Activated T-cell treated with anti-CD3 and anti-CD28 coated beads, Interleukin-2, amount 50 U/mL, for 1 hour (primary cell): ENCODE measurements around the gene IDS.
"Not testable (repeated sequence)": the region's sequence is repeated elsewhere in the genome, so short reads cannot be mapped to it uniquely, and the experiment has no call there.

Experiments used
- DNase-seq: peaks from one replicate; pipeline ENCODE4 v3.0.0-alpha.2; 2020

Gene IDS

GRCh38 chrX:149526318-149527033 is 21.4 kb upstream of the IDS start:
- DNase-seq = not testable (repeated sequence)

- DNase-seq = peak; percentile 54
These were observed 20.8 kb upstream of the IDS start for GRCh38 chrX:149525903-149526302.

- DNase-seq = peak; percentile 61
These were observed 20.3 kb upstream of the IDS start for GRCh38 chrX:149525389-149525788.

GRCh38 chrX:149522916-149523315 is 17.8 kb upstream of the IDS start:
- no peak for DNase-seq

GRCh38 chrX:149521438-149521837 is 16.3 kb upstream of the IDS start:
- no peak for DNase-seq

- DNase-seq = not testable (repeated sequence)
These were observed 15.7 kb upstream of the IDS start for GRCh38 chrX:149520636-149521277.

- DNase-seq = no peak
These were observed 13.1 kb upstream of the IDS start for GRCh38 chrX:149518236-149518635.

- DNase-seq = no peak
These were observed 12.2 kb upstream of the IDS start for GRCh38 chrX:149517308-149517707.

- DNase-seq = no peak
These were observed 11.5 kb upstream of the IDS start for GRCh38 chrX:149516604-149517003.

- DNase-seq = no peak
These were observed 11.0 kb upstream of the IDS start for GRCh38 chrX:149515954-149516602.

GRCh38 chrX:149513825-149514428 is 8.8 kb upstream of the IDS start:
- no peak for DNase-seq

- peak; percentile 65 for DNase-seq
These were observed 7.2 kb upstream of the IDS start for GRCh38 chrX:149512225-149512885.

- no peak for DNase-seq
These were observed 6.0 kb upstream of the IDS start for GRCh38 chrX:149511081-149511480.

GRCh38 chrX:149510386-149510785 is 5.3 kb upstream of the IDS start:
- DNase-seq = no peak

GRCh38 chrX:149508467-149508866 is 3.4 kb upstream of the IDS start:
- DNase-seq = no peak

- no peak for DNase-seq
These were observed 1.2 kb upstream of the IDS start for GRCh38 chrX:149506349-149506748.

GRCh38 chrX:149505671-149506070 is 565 bp upstream of the IDS start:
- no peak for DNase-seq

GRCh38 chrX:149504226-149504914 is 736 bp downstream of the IDS start:
- DNase-seq = peak; percentile 66

- peak; percentile 59 for DNase-seq
These were observed 1.7 kb downstream of the IDS start for GRCh38 chrX:149503446-149503845.

- DNase-seq = not testable (repeated sequence)
These were observed 2.2 kb downstream of the IDS start for GRCh38 chrX:149502923-149503322.

GRCh38 chrX:149499766-149500165 is 5.3 kb downstream of the IDS start:
- no peak for DNase-seq

- DNase-seq = no peak
These were observed 6.3 kb downstream of the IDS start for GRCh38 chrX:149498767-149499166.

GRCh38 chrX:149497626-149498025 is 7.5 kb downstream of the IDS start:
- no peak for DNase-seq
